GM12865 (cell line): Measurements from ENCODE around the gene SV2A.

ENCODE experiments used
- DNase-seq: peaks from one replicate; pipeline ENCODE4 v3.0.0; 2010; ENCODE audit warnings: low read depth
- H3K4me3 ChIP-seq: 2 replicates; pipeline ENCODE4 v1.5.1; 2011; ENCODE audit warnings: mild to moderate bottlenecking, low read depth, low read length, control low read depth
- TF ChIP-seq, protein P1 (sequence below): IDR thresholded peaks from 2 replicates; pipeline ENCODE4 v1.5.1; 2011; ENCODE audit warnings: low read length, control low read depth, low read depth, inconsistent platforms; ENCODE audit not compliant: insufficient read depth; ENCODE audit errors: missing control alignments

Gene SV2A

DNA sequence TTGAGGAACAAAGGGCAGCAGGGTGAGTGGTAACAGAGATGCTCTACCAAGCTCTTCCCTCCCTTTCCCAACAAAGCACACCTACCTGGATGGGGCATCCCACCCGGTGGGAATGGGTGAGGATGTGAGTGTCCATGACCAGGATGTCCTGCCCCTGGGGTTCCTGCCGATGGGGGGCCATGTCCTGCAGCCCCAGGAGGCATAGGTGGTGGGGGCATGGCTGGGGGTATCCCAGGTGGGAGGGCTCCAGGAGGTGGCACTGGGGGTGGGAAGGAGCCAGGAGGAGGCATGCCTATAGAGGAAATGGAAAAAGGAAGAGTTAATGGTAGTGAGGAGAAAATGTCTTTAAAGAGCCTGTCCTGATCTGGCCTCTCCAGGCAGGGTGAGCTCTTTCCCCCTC is 8.1 kb upstream of the SV2A start:
- TF ChIP-seq, protein P1, sequence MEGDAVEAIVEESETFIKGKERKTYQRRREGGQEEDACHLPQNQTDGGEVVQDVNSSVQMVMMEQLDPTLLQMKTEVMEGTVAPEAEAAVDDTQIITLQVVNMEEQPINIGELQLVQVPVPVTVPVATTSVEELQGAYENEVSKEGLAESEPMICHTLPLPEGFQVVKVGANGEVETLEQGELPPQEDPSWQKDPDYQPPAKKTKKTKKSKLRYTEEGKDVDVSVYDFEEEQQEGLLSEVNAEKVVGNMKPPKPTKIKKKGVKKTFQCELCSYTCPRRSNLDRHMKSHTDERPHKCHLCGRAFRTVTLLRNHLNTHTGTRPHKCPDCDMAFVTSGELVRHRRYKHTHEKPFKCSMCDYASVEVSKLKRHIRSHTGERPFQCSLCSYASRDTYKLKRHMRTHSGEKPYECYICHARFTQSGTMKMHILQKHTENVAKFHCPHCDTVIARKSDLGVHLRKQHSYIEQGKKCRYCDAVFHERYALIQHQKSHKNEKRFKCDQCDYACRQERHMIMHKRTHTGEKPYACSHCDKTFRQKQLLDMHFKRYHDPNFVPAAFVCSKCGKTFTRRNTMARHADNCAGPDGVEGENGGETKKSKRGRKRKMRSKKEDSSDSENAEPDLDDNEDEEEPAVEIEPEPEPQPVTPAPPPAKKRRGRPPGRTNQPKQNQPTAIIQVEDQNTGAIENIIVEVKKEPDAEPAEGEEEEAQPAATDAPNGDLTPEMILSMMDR: no peak
- no peak overlapping the region for H3K4me3 ChIP-seq
- no peak for DNase-seq

DNA sequence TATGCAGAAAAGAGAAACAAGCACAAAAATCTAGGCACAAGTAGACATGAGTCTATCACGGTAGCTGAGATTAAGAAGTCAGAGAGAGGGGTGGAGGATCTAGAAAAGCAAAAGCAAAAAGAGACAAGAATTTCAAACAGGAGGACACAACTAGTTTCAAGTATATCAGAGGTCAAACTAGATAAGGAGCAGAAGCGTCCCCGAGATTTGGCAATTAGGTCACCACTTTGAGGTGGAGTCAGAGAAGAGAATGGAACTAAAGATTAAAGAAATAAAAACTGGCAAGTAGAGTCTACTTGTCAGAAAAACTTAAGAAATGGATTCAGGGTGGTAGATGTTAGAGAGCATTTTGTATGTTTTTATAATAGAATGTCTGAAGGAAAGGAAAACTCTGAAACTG is 7.7 kb upstream of the SV2A start:
- TF ChIP-seq, protein P1: no peak
- DNase-seq: no peak
- H3K4me3 ChIP-seq: no peak overlapping the region

- H3K4me3 ChIP-seq: no peak overlapping the region
- TF ChIP-seq, protein P1: no peak
Measured at GRCh38 chr1:149923626-149924025, 6.0 kb upstream of the SV2A start.

GRCh38 chr1:149916898-149917252 is 769 bp downstream of the SV2A start:
- TF ChIP-seq, protein P1: no peak

More at GRCh38 chr1:149923626-149924025, 6.0 kb upstream of the SV2A start:
- DNase-seq: no peak

GRCh38 chr1:149916193-149916897 is 1.3 kb downstream of the SV2A start:
- H3K4me3 ChIP-seq: no peak overlapping the region; the same call in 1 of the 2 replicates
- TF ChIP-seq, protein P1: no peak
- no peak for DNase-seq

More at GRCh38 chr1:149916898-149917252, 769 bp downstream of the SV2A start:
- DNase-seq: no peak
- peak overlapping the region; percentile 41; the same call in 1 of the 2 replicates for H3K4me3 ChIP-seq

DNA sequence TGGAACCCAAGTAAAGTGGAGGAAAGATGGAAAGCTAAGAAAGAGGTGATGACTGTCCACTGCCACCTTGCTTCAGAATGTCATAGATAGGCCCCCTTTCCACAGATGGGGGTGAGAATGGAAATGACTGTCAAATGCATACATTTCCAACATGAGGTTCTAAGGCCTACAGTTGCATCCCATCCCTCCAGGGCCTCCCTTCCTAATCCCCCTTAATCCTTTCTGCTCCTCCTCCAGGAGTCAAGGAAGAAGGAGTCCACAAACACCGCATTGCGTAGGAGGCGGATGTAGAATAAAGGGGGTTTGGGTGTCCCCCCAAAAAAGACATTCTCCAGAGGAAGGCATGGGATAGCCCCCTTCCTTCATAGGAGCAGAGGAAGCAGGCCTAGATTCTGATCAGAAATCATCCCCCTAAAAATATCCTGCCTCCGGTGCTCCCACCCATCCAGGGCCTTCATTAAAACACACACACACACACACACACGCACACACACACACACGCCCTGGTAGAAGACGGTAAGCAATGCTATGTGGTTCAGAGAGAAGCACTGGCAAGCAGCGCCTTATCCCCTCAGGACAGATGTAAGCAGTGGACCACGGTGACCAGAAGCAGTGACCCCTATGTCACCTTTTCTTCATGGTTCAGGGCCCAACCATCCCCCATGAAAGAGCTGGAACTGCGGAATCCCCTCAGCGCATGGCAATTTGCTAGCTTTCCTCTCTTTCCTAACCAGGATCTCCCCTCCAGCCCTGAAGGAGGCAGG is 2.0 kb downstream of the SV2A start:
- DNase-seq: peak; percentile 29
- TF ChIP-seq, protein P1: no peak

GRCh38 chr1:149914545-149914944 is 3.1 kb downstream of the SV2A start:
- TF ChIP-seq, protein P1: no peak
- no peak overlapping the region for H3K4me3 ChIP-seq
- no peak for DNase-seq

More for the DNA sequence above, 2.0 kb downstream of the SV2A start:
- no peak overlapping the region for H3K4me3 ChIP-seq
